Liver (tissue), 9 donors: ENCODE measurements around the gene PLD4. TPM values are rescaled to one million over a fixed set of nuclear protein-coding genes. Genes with fewer than 3 reads are reported as not detected.

ENCODE experiments used
- DNase-seq: peaks from one replicate; pipeline ENCODE4 v3.0.0-alpha.2; 2017; ENCODE audit warnings: low spot score
- H3K27ac ChIP-seq, 2 donors: one replicate each; pipeline ENCODE4 v1.7.0; 2013; ENCODE audit warnings: inconsistent platforms in 2 of 2, low read length in 2 of 2, control low read depth in 1 of 2, low read depth in 1 of 2, mild to moderate bottlenecking in 1 of 2
- H3K27me3 ChIP-seq, 4 donors: one replicate each; pipeline versions ENCODE4 v1.6.1 to v1.7.0; 2013; ENCODE audit warnings: low read length in 3 of 4, inconsistent platforms in 1 of 4, mild to moderate bottlenecking in 1 of 4, moderate library complexity in 1 of 4; ENCODE audit not compliant: control insufficient read depth in 4 of 4, insufficient read depth in 4 of 4
- H3K36me3 ChIP-seq, 4 donors: one replicate each; pipeline versions ENCODE4 v1.6.1 to v1.7.0; 2013; ENCODE audit warnings: low read length in 3 of 4, mild to moderate bottlenecking in 3 of 4, low read depth in 1 of 4, moderate library complexity in 1 of 4; ENCODE audit not compliant: control insufficient read depth in 4 of 4, insufficient read depth in 3 of 4
- H3K4me1 ChIP-seq, 4 donors: one replicate each; pipeline versions ENCODE4 v1.6.1 to v1.7.0; 2013; ENCODE audit warnings: low read length in 3 of 4, mild to moderate bottlenecking in 3 of 4, moderate library complexity in 1 of 4; ENCODE audit not compliant: control insufficient read depth in 4 of 4, insufficient read depth in 4 of 4
- H3K4me3 ChIP-seq, 3 donors: one replicate each; pipeline versions ENCODE4 v1.6.1 to v1.7.0; 2013; ENCODE audit warnings: low read length in 3 of 3, control low read depth in 1 of 3, low read depth in 1 of 3, mild to moderate bottlenecking in 1 of 3
- H3K9ac ChIP-seq, 2 donors: one replicate each; pipeline ENCODE4 v1.7.0; 2013; ENCODE audit warnings: low read length in 2 of 2, mild to moderate bottlenecking in 2 of 2, moderate library complexity in 2 of 2, control low read depth in 1 of 2, low read depth in 1 of 2
- H3K9me3 ChIP-seq, 4 donors: one replicate each; pipeline versions ENCODE4 v1.6.1 to v1.7.0; 2013; ENCODE audit warnings: low read length in 3 of 4; ENCODE audit not compliant: control insufficient read depth in 4 of 4
- EGR1 ChIP-seq, 2 donors: IDR thresholded peaks; 2 replicates each; pipeline ENCODE4 v1.6.1; 2016 to 2018; ENCODE audit warnings: antibody characterized with exemption in 2 of 2, low read depth in 2 of 2
- FOXA1 ChIP-seq: IDR thresholded peaks from 2 replicates; pipeline ENCODE4 v1.6.1; 2016; ENCODE audit warnings: antibody characterized with exemption
- FOXA2 ChIP-seq: IDR thresholded peaks from 2 replicates; pipeline ENCODE4 v1.6.1; 2016; ENCODE audit warnings: antibody characterized with exemption
- GABPA ChIP-seq, 2 donors: IDR thresholded peaks in 1 of 2; conservative IDR thresholded peaks in 1 of 2; 2 replicates each; pipeline ENCODE4 v1.6.1; 2016; ENCODE audit warnings: antibody characterized with exemption in 2 of 2, mild to moderate bottlenecking in 1 of 2, moderate library complexity in 1 of 2
- HNF4A ChIP-seq, 2 donors: conservative IDR thresholded peaks; 2 replicates each; pipeline ENCODE4 v1.6.1; 2016; ENCODE audit warnings: antibody characterized with exemption in 2 of 2, mild to moderate bottlenecking in 2 of 2
- HNF4G ChIP-seq: IDR thresholded peaks from 2 replicates; pipeline ENCODE4 v1.6.1; 2016; ENCODE audit warnings: antibody characterized with exemption
- JUND ChIP-seq, 2 donors: IDR thresholded peaks; 2 replicates each; pipeline ENCODE4 v1.6.1; 2016; ENCODE audit warnings: antibody characterized with exemption in 2 of 2
- NR2F2 ChIP-seq: IDR thresholded peaks from 2 replicates; pipeline ENCODE4 v1.6.1; 2016; ENCODE audit warnings: antibody characterized with exemption
- RXRA ChIP-seq, 2 donors: IDR thresholded peaks; 2 replicates each; pipeline ENCODE4 v1.6.1; 2017 to 2018; ENCODE audit warnings: antibody characterized with exemption in 2 of 2, mild to moderate bottlenecking in 1 of 2
- SP1 ChIP-seq: IDR thresholded peaks from 2 replicates; pipeline ENCODE4 v1.6.1; 2018; ENCODE audit warnings: antibody characterized with exemption, mild to moderate bottlenecking
- TAF1 ChIP-seq: conservative IDR thresholded peaks from 2 replicates; pipeline ENCODE4 v1.6.1; 2016; ENCODE audit warnings: antibody characterized with exemption, mild to moderate bottlenecking
- YY1 ChIP-seq: IDR thresholded peaks from 2 replicates; pipeline ENCODE4 v1.6.1; 2016; ENCODE audit warnings: antibody characterized with exemption, mild to moderate bottlenecking
- WGBS: extraction: QIAGEN DNeasy Blood & Tissue Kit; methylation state at CpG from one replicate; pipeline ENCODE4 v1.1.7; 2013; 5-methylcytosine and 5-hydroxymethylcytosine counted together
- polyA plus RNA-seq, 2 donors: library from polyadenylated mRNA; stranded (reverse) in 1 of 2; unstranded in 1 of 2; fragments of 200-250 nt in 1 of 2; fragments of >200 nt in 1 of 2; fragmentation: Nextera tagmentation in 1 of 2; extraction: Ambion mirVana in 1 of 2; gene quantifications; one replicate each; pipeline versions ENCODE4 v1.2.1 to v1.2.3, GENCODE V29; 2013 to 2015
- total RNA-seq, 2 donors: library from RNA; depleted of rRNA; stranded (reverse); fragments of >200 nt; gene quantifications; one replicate each; pipeline ENCODE4 v1.2.3, GENCODE V29; 2014
- TF ChIP-seq, protein P1 (sequence below): IDR thresholded peaks from 2 replicates; pipeline ENCODE4 v1.6.1; 2016; ENCODE audit warnings: antibody characterized with exemption
- TF ChIP-seq, protein P2 (sequence below): IDR thresholded peaks from 2 replicates; pipeline ENCODE4 v1.6.1; 2016; ENCODE audit warnings: antibody characterized with exemption
- TF ChIP-seq, protein P3 (sequence below): IDR thresholded peaks from 2 replicates; pipeline ENCODE4 v1.6.1; 2016; ENCODE audit warnings: antibody characterized with exemption, mild to moderate bottlenecking
- TF ChIP-seq, protein P4 (sequence below): fragments of 150-350 bp; IDR thresholded peaks from 2 replicates; pipeline ENCODE4 v1.5.1; 2017; ENCODE audit warnings: improper control_type of control experiment, low read depth, low read length; ENCODE audit not compliant: missing input control
- TF ChIP-seq, protein P5 (sequence below): IDR thresholded peaks from 2 replicates; pipeline ENCODE4 v1.6.1; 2016; ENCODE audit warnings: antibody characterized with exemption
- donor health status: healthy.
- donor health status: healthy.
- donor health status: healthy.
- donor health status: healthy.
- donor health status: healthy.

Gene PLD4
- total and polyA plus RNA-seq, 4 donors = under 0.01 to 14.5 (median 0.35) TPM

DNA sequence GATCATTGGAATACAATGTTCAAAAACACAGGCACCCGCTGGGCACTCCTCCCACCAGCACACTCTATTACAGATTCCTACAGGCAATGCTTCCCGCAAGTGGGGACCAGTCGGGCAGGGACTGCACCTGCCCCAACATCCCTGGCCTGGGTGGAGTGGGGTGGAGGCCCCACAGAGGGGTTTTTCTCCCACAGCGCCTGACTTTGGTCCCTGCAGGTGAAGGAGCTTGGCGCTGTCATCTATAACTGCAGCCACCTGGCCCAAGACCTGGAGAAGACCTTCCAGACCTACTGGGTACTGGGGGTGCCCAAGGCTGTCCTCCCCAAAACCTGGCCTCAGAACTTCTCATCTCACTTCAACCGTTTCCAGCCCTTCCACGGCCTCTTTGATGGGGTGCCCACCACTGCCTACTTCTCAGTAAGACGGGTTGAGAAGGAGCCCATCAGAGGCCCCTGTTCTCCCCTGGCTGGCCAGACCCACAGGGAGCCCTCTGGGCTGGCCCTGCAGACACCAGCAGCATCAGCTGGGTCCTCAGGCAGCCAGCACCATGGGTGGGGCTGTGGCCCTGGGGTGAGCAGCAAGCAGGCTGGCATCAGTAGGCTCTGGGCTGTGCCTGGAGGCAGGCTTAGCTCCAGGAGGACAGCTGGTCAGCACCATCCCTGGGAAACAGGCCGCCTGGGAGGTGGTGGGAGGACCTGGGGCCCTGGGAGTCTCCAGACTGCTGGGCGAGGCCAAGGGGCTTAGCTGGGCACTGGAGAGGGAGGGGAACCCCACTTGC, 6.0 kb downstream of the PLD4 start:
- Histone ChIP-seq H3K9me3 (no peaks in the 10 kb centered on the region), H3K9ac (no peak overlapping the region), H3K4me3 (no peak overlapping the region), H3K4me1 (peaks cover 0 to 6% (median 3%) of the 10 kb centered on the region in 4 donors), H3K36me3 (no peaks in the 10 kb centered on the region), H3K27ac (no peak overlapping the region), H3K27me3 (peaks cover 0 to 3% (median 0%) of the 10 kb centered on the region in 4 donors)
- no peak for TF ChIP-seq YY1
- TF ChIP-seq FOXA2 = no peak
- TF ChIP-seq RXRA (IDR thresholded peaks at IDR 0.05) = no peak
- TF ChIP-seq, protein P1, sequence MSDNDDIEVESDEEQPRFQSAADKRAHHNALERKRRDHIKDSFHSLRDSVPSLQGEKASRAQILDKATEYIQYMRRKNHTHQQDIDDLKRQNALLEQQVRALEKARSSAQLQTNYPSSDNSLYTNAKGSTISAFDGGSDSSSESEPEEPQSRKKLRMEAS = no peak
- TF ChIP-seq EGR1 (IDR thresholded peaks at IDR 0.05; ENCODE audit: low read depth in 2 of 2) = no peak
- no peak for TF ChIP-seq HNF4G
- TF ChIP-seq JUND (IDR thresholded peaks at IDR 0.05) = no peak
- no peak for TF ChIP-seq HNF4A (conservative IDR thresholded peaks at IDR 0.05)
- TF ChIP-seq, protein P2, sequence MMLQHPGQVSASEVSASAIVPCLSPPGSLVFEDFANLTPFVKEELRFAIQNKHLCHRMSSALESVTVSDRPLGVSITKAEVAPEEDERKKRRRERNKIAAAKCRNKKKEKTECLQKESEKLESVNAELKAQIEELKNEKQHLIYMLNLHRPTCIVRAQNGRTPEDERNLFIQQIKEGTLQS = no peak
- TF ChIP-seq GABPA (IDR thresholded peaks at IDR 0.05 in 1 of 2, conservative IDR thresholded peaks at IDR 0.05 in 1 of 2) = no peak
- TF ChIP-seq, protein P3, sequence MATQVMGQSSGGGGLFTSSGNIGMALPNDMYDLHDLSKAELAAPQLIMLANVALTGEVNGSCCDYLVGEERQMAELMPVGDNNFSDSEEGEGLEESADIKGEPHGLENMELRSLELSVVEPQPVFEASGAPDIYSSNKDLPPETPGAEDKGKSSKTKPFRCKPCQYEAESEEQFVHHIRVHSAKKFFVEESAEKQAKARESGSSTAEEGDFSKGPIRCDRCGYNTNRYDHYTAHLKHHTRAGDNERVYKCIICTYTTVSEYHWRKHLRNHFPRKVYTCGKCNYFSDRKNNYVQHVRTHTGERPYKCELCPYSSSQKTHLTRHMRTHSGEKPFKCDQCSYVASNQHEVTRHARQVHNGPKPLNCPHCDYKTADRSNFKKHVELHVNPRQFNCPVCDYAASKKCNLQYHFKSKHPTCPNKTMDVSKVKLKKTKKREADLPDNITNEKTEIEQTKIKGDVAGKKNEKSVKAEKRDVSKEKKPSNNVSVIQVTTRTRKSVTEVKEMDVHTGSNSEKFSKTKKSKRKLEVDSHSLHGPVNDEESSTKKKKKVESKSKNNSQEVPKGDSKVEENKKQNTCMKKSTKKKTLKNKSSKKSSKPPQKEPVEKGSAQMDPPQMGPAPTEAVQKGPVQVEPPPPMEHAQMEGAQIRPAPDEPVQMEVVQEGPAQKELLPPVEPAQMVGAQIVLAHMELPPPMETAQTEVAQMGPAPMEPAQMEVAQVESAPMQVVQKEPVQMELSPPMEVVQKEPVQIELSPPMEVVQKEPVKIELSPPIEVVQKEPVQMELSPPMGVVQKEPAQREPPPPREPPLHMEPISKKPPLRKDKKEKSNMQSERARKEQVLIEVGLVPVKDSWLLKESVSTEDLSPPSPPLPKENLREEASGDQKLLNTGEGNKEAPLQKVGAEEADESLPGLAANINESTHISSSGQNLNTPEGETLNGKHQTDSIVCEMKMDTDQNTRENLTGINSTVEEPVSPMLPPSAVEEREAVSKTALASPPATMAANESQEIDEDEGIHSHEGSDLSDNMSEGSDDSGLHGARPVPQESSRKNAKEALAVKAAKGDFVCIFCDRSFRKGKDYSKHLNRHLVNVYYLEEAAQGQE = no peak
- TF ChIP-seq, protein P4, sequence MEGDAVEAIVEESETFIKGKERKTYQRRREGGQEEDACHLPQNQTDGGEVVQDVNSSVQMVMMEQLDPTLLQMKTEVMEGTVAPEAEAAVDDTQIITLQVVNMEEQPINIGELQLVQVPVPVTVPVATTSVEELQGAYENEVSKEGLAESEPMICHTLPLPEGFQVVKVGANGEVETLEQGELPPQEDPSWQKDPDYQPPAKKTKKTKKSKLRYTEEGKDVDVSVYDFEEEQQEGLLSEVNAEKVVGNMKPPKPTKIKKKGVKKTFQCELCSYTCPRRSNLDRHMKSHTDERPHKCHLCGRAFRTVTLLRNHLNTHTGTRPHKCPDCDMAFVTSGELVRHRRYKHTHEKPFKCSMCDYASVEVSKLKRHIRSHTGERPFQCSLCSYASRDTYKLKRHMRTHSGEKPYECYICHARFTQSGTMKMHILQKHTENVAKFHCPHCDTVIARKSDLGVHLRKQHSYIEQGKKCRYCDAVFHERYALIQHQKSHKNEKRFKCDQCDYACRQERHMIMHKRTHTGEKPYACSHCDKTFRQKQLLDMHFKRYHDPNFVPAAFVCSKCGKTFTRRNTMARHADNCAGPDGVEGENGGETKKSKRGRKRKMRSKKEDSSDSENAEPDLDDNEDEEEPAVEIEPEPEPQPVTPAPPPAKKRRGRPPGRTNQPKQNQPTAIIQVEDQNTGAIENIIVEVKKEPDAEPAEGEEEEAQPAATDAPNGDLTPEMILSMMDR = no peak
- no peak for TF ChIP-seq NR2F2
- no peak for TF ChIP-seq TAF1
- TF ChIP-seq FOXA1 = no peak
- no peak for TF ChIP-seq SP1
- WGBS = 89% methylated on average over 10 of the region's 10 CpGs
- no peak for DNase-seq

DNA sequence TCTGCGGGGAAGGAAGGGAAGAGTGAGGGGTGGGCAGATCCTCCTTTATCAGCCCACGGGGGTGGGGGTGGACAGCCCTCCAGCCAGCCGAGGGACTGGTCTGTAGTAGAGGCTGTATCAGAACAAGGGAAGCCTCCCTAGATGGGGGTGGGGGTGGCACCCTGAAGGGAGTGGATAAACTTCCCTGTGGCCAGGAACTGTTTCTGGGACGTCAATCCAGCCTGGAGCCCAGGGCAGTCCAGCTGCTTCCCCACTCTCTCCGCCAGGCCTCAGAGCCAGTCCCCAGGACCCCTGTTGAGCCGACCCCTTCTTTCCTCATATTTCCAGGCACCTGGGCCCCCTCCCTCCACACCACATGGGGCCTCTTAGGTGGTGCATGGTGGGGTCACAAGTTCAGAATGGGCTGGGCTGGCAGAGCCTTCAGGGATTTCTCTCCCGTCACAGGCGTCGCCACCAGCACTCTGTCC, 6.7 kb downstream of the PLD4 start:
- 66% methylated on average over 9 of the region's 9 CpGs for WGBS
- no peak for DNase-seq
- H3K27me3 ChIP-seq = peaks cover 0 to 3% (median 0%) of the 10 kb centered on the region in 4 donors
- TF ChIP-seq JUND (IDR thresholded peaks at IDR 0.05) = no peak
- TF ChIP-seq EGR1 (IDR thresholded peaks at IDR 0.05; ENCODE audit: low read depth in 2 of 2) = no peak
- TF ChIP-seq RXRA (IDR thresholded peaks at IDR 0.05) = no peak
- TF ChIP-seq, protein P5, sequence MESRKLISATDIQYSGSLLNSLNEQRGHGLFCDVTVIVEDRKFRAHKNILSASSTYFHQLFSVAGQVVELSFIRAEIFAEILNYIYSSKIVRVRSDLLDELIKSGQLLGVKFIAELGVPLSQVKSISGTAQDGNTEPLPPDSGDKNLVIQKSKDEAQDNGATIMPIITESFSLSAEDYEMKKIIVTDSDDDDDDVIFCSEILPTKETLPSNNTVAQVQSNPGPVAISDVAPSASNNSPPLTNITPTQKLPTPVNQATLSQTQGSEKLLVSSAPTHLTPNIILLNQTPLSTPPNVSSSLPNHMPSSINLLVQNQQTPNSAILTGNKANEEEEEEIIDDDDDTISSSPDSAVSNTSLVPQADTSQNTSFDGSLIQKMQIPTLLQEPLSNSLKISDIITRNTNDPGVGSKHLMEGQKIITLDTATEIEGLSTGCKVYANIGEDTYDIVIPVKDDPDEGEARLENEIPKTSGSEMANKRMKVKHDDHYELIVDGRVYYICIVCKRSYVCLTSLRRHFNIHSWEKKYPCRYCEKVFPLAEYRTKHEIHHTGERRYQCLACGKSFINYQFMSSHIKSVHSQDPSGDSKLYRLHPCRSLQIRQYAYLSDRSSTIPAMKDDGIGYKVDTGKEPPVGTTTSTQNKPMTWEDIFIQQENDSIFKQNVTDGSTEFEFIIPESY = no peak
- TF ChIP-seq, protein P4 = no peak
- no peak for TF ChIP-seq FOXA1
- no peak for TF ChIP-seq SP1
- H3K9ac ChIP-seq = no peak overlapping the region
- no peaks in the 10 kb centered on the region for H3K36me3 ChIP-seq
- H3K9me3 ChIP-seq = no peaks in the 10 kb centered on the region
- no peak overlapping the region for H3K27ac ChIP-seq
- peaks cover 0 to 6% (median 3%) of the 10 kb centered on the region in 4 donors for H3K4me1 ChIP-seq
- no peak overlapping the region for H3K4me3 ChIP-seq
